ENCODE data around the gene GBA2. TPM values are rescaled to one million over a fixed set of nuclear protein-coding genes. Genes with fewer than 3 reads are reported as not detected.

Gene GBA2
- total RNA-seq, 1 donor from 2014 or later = 98.6 TPM

DNA sequence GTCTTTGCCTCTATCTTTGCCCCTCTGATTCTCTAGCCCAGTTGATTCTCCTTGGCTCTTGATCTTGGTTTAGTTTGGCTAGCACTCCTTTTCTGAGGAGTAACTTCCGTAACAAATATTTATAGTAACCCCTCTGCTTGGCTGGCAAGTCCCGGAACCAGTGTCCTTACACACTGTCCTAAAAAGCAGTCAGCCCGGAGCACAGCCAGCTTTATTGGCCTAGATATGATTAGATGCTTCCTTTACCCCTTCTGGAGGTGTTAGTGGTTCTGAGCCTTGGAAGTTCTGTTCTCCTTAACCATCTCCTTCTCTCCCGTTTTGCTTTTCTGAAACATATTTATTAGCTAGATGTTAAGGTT, 22.0 kb upstream of the GBA2 start:
- no peak for DNase-seq (ENCODE audit: low spot score)

DNA sequence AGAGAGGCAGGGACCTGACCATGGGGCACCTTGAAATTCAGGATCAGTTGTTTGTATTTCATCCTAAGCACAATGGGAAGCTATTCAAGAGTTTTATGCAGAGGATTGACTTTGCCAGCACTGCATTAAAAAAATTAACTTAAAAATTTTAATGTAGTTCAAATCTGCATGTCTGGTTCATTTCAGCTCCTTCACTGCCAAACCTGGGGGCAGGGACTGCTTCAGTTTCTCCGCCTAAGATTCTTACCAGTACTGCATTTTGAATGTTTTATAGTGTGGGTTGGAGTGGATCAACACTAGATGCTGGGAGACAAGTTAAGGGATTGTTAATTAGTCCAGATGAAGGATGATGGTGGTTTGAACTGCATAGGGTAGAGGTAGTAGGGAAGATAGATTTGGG, 20.7 kb upstream of the GBA2 start:
- DNase-seq (ENCODE audit: low spot score) = no peak
- intact Hi-C loops (cut with DNase I) = no loop called here

More for the DNA sequence above, 22.0 kb upstream of the GBA2 start:
- intact Hi-C loops (cut with DNase I) = no loop called here

DNA sequence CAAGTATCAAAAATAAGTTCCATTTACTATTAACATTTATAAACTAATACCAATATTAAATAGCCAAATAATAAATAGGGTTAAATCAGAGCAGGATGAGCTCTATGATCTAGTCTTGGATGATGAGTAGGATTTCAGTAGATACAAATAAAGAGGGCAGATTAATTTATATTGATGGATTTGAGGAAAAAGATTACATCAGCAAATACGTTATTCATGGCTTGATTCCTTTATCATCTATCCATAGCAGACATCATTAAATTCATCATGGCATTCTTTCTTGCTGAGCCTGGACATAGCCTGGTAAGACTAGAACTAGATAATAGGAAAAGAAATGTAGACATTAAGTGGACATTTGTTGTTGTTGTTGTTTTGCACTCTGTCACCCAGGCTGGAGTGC, 18.4 kb upstream of the GBA2 start:
- intact Hi-C loops (cut with DNase I) = no loop called here

DNA sequence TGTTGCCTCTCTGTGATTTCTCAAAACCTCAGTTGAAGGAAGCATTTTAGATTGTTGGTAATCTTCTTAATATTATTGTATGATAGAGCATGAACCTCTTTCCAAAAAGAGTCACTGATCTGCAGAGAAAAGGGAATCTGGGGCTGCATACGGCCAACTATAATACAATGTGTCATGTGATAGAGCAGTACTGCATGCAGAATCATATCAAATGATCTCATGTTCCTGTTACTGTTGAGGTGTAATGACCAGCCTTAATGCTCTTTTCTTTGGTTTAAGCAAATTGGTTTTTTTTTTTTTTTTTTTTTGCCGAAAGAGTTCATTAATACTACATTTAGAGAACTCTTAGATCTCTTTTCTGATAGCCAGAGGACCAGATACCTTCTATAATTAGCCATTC, 18.0 kb upstream of the GBA2 start:
- intact Hi-C loops (cut with DNase I) = no loop called here
- DNase-seq (ENCODE audit: low spot score) = no peak

More for the DNA sequence above, 18.4 kb upstream of the GBA2 start:
- no peak for DNase-seq (ENCODE audit: low spot score)

DNA sequence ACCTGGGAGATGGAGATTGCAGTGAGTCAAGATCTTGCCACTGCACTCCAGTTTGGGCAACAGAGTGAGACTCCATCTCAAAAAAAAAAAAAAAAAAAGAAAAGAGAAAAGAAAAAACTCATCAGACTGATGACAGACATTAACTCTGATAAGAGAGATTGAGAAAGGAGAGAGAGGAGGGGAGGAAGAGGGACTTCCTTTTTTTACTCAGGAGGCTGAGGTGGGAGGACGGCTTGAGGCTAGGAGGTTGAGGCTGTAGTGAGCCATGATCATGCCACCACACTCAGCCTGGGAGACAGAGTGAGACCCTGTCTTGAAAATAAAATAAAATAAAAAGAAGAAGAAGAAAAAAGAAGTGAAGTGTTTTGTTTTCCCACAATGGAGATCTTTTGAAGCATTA, 14.8 kb upstream of the GBA2 start:
- intact Hi-C loops (cut with DNase I) = no loop called here
- no peak for DNase-seq (ENCODE audit: low spot score)

DNA sequence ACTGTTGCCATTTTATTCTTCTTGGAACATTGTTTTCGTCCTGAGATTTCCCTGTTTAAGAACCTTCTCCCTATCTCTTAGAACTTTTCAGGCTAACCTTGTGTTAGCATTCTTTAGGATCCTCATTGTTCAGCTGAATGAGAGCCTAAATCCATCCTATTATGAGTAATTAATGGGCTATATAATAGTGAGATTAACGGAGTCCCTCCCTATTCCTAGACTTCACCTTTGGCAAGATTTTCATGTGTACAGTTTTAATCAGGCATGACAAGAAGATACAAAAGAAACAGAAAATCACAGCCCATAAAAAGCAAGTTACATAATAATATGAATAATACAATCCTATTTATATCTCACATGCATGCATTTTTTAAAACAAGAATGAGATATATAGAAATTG, 14.2 kb upstream of the GBA2 start:
- intact Hi-C loops (cut with DNase I) = no loop called here
- no peak for DNase-seq (ENCODE audit: low spot score)

DNA sequence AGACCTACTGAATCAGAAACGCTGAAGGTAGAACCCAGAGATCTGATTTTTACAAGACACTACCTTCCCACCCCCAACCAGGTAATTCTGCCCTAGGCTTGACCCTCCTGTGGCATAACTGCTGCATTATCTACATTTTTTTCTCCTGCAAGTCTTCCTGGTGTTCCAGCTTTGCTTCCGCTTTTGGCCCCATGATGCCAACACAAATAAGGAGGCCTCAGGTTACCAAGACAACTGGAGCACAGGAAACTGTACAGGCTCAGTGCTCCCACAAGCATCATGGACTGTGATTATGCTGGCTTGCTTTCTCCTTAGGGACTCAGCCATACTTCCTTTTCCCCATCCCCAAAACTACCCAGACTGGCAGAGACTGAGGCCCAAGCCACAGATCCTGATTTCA, 11.6 kb upstream of the GBA2 start:
- intact Hi-C loops (cut with DNase I) = no loop called here
- no peak for DNase-seq (ENCODE audit: low spot score)

DNA sequence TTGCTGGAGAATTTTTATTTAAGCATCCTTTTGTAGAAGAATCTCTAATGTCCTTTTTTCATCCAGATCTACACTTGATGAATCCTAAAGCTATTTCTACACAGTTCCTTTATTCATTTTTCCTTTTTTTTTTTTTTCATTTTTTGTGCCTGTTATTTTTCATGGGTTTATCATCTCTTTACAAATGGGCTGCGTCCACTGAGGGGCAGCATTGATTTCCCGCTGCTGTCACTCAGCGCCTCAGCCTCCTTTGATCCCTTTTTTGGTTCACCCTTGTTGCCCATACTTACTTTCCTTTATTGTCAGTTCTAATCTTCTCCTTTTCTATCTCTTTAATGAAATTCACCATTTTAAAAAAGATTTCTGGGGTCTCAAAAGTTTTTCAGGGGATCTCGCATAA, 10.8 kb upstream of the GBA2 start:
- intact Hi-C loops (cut with DNase I) = no loop called here
- no peak for DNase-seq (ENCODE audit: low spot score)

DNA sequence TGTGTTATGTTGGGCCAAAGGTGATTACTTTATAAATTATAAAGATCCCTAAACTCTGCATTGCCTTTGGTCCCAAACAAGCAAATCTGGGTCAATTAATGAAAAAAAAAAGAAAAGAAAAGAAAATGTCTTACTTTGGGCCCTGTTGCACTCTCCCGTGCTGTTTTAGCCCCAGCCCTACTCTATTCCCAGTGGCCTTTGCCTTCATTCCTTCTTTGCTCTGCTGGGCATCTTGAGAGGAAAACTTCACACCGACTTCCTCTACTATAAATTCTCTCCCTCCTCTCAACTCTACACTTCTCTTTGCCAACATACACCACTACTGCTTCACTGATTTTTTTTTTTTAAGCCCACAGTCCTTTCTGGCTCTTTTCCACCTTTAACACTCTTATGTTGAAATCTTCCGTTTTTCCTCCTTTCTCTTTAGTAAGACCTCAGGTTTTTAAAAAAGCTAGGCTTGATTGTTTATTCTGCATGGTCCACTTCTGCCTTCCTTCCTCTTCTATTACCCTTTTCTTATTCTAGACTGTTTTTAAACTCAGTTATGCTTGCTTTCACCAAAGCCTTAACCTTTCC, 9.5 kb upstream of the GBA2 start:
- no peak for DNase-seq (ENCODE audit: low spot score)

DNA sequence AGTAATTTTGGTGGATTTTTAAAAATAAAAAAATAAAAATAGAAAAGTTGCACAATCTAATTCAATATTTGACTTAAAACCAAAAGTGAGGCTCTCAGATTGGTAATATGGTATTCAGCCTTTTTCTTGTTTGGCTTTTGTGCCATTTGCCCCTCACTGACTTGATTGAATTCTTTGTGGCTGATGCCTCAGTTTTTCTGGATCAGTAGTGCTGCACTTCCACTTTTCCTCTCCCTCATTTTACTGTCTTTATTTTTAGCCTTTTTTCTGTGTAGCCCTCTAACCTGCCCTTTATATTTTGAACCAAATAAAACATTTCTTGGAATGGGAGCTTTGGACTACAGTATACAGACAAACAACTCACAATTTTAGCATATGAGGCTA, 8.9 kb upstream of the GBA2 start:
- no peak for DNase-seq (ENCODE audit: low spot score)
- intact Hi-C loops (cut with DNase I) = no loop called here

More for the DNA sequence above, 9.5 kb upstream of the GBA2 start:
- intact Hi-C loops (cut with DNase I) = no loop called here

DNA sequence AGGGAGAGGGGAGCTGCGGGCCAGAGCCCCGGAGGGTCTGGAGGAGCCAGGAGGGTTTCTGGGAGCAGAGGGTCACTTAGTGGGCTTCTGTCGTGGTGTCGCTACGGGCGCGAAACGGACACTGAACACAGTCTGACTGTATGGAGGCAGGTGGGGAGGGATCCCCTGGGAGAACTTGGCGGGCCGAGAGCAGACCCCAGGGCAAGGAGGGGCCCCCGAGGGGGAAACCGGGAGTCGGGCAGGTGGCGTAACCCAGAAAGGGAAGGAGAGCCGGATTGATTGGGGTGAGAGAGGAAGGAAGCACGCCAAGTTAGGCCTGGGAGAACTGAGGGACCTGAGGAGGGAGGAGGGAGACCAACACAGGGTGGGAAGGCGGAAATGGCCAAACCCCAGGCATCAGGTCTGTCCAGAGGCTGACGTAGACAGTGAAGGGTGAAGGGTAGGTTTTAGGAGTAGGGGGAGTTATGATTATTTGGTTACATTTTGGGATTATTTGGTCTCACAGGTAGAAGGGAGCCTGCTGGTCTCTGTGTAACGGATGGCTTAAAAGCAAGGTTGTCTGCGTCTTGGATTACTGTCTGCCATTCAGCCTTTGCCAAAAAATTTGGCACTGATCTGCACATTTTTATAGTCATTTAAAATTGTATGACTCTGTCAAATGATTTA, 8.3 kb upstream of the GBA2 start:
- intact Hi-C loops (cut with DNase I) = no loop called here
- no peak for DNase-seq (ENCODE audit: low spot score)

DNA sequence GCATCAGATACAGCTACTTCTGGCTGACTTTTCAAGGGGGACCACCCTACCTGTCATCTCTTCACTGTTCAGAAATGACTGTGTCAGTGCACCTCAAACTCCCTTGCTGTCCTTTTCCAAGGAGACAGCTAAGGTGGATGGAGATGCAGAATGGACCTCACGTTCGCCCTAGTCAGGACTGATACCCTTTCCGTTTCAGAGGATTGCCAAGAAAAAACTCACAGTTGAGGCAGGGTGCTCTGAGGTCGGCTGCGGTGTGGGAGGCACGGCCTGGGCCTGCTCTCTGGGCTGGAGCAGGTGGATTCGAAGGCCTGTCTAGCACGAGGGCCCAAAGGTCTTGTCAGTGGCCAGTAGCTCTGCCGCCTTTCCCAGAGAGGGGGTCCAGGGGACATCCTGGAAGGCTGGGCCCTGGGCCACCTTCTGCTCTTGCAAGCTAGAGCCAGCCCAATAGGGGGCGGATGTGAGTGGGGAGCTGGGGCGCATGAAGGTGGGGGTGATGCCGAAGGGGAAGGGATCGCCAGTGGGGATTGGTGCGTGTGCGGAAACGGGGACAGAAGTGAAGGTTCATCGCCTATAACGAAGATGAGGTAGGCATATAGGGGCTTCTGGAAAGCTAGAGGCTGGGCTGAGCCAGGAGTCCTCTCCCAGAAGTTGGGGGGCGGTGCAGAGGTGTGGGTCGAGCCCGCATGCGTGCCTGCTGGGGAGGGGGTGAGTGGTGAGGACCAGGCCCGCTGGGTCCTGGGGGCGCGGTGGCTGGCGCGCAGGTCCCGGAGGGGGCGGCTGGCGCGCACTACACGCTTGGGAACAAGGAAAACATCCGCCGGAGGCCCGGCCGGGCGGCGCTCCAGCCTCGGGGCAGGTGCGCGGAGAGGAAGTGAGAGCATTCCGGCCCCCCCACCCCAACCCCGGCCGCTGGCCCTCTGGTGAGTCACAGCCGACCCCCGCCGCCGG, 7.5 kb upstream of the GBA2 start:
- peak; percentile 83 for DNase-seq (ENCODE audit: low spot score)
- intact Hi-C loops (cut with DNase I) = no loop called here

DNA sequence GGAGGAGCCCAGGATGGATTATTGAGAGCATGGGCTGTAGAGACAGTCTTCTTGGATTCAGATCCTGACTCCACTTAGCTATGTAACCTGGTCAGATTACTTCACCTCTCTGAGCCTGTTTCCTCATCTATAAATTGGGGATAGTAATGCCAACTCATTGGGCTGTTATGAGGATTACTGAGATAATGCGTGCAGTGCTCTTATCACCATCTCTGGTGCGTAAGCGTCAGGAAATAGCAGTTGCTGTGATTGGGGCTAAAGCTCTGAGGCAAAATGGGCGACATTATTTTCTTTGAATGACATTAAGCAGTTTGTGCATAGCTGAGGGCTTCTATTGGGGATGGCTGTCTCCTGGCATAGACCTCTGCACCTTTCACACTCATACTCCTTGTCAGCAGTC, 6.0 kb upstream of the GBA2 start:
- intact Hi-C loops (cut with DNase I) = no loop called here
- no peak for DNase-seq (ENCODE audit: low spot score)

DNA sequence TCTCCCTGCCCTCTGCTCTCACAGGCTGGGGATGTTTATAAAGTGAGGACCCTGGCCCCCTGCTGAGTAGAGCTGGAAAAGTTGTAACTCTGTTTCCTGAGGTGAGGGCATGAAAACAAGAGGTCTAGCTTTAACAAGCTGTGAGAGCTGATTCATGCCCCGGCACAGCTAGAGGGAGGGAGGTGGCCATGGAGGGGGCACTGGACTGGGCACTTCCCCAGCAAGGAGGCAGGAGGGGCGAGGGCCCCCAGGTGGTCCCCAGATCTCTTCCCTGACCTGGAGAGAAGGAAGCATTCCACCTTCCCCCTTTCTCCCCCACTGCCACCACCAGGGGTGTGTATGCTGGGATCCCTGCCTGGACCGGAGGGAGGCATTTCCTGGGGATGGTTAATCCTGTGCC, 5.2 kb upstream of the GBA2 start, which contains the start of gene MSMP:
MSMP (minus strand) TSS at position 13 of the 400 bp plus-strand sequence. CDS start 147 bp downstream, outside the sequence.
- intact Hi-C loops (cut with DNase I) = no loop called here
- no peak for DNase-seq (ENCODE audit: low spot score)

DNA sequence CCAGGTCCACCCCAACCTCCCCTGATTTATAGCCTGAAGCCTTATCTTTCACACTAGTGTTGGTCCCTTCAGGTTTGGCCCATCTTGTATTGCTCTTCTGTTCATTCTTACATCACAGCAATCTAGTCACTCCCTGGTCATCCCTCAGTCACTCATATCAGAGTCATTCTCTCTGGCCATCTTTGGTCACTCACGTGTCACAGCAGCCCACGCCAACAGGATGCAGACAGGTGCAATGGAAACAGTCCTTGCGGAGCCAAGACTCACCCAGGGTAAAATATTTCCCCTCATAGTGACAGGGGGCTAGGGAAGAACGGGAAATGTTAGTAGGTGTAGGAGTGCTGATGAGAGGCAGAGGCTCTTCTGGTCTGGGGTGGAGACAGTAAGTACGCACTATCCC, 4.4 kb upstream of the GBA2 start:
- no peak for DNase-seq (ENCODE audit: low spot score)
- intact Hi-C loops (cut with DNase I) = no loop called here

DNA sequence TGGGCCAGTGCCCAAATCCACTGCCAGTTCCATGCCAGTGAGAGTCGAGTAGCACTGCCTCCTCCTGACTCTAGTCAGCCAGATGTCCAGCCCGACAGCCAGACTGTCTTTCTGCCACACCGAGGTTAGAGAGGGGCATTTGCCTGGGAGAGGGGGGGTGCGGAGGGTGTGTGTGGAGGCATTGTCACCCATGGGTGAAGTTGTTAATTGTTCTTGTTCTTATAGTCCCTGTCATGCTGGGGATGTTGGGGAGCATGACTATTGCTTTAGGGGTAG, 1.2 kb upstream of the GBA2 start:
- DNase-seq (ENCODE audit: low spot score) = no peak
- intact Hi-C loops (cut with DNase I) = no loop called here

DNA sequence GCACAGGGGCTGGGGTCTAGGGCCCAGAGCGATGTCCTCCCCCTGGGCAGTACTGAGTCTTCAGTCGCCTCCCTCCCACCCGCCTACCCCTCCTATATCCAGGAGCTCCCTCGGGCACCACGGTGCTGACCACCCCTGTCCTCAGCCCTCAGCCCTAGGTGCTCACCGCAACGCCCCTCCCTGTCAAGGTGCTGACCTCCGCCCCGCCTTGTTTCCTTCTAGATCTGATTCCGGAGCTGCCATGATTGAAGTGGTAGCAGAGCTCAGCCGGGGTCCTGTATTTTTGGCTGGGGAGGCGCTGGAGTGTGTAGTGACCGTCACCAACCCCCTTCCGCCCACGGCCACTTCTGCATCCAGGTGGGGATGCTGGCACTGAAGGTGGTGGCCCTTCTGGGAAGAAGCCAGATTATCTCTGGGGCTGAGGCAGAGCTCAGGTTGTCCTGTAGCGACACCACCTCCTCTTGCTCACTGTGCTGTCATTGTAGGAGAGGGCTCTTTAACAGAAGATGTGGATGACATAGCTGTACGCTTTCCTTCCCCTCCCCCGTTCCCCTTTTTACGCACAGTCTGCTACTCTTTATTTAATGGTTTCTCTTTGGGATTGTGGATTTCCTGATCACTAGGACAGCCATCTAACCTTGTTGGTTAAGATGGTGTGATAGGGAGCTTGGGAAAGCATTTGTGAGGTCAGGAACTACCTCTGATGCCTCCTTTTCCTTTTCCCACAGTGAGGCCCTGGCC, 657 bp upstream of the GBA2 start:
- intact Hi-C loops (cut with DNase I) = loop anchor here (2.0 to 5.0 kb wide), 2 partner anchors 17 to 38 kb away; partner anchors contain the start of genes CREB3 and TLN1
- DNase-seq (ENCODE audit: low spot score) = no peak

DNA sequence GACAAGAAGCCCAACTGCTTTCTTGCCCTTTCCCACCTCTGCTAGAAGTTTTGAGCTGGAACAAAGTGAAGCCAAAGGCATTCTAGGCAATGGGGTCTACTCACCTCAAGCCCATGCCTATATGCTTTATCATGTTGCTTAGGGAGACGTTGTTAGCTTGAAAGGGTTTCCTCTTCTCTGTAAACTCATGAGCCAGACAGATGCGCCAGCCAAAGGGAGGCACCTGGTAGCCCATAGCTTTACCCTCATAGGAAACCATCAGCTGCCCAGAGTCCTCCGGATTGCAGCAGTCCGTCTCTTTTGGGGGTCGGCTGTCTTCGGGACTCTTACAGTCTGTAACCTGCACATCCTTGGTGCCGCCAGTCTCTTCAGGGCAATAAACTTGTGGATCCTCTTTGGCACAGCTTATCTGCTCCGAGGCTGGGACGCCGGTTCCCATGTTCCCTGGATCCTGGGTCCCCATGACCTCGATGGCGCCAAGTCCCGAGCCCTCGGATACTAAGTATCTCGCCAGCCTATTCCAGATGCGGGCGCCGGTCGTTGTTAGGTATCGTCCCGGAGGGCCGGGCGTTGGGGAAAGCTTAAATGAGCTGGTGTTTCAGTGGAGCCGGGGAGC, 678 bp downstream of the GBA2 start:
- intact Hi-C loops (cut with DNase I) = loop anchor here (2.0 to 5.0 kb wide), 2 partner anchors 16 to 39 kb away; partner anchors contain the start of genes CREB3 and TLN1
- no peak for DNase-seq (ENCODE audit: low spot score)

DNA sequence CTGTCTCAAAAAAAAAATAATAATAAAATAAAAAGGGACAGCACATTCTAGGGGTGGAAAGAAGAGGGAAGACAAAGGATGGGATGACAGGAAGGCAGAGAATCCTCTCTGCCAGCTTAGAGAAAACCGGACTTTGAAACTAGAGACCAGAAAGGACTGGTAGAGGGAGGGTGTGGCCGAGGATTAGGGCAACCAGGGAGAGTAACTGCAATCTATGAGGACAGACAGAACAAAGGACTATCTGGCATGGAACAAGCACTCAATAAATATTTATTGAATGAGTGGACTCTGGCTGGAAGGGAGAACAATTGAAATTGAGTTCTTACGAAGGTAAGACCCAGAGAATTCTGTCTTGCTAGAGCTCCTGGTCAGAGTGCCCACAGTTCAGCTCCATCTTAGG, 2.4 kb downstream of the GBA2 start:
- intact Hi-C loops (cut with DNase I) = loop anchor here (5.0 kb wide), 1 partner anchor 41 kb away; no protein-coding TSS in a partner anchor
- no peak for DNase-seq (ENCODE audit: low spot score)

DNA sequence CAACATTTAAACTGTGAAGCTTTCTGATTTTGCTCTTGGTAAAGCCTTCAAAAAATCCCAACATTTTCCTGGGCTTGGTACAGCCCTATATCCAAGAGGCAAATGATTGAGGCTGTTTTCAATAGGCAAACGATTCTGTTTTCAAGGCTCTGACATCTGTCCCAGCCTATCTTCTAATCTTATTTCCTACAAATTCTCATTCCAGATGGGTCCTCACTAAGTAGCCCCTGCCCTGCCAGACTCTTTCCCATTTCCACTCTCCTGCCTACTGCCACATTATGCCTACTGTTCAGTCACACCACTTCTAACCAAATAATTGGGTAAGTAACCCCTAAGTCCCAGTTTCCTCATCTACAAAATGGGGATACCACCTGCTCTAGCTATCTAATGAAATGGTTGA, 3.5 kb downstream of the GBA2 start:
- intact Hi-C loops (cut with DNase I) = loop anchor here (5.0 kb wide), 1 partner anchor 42 kb away; no protein-coding TSS in a partner anchor
- DNase-seq (ENCODE audit: low spot score) = no peak

All from cardiac septum (tissue), 1 donor.